ENCODE data around the gene ZFAND4.
"Not testable (repeated sequence)": the region's sequence is repeated elsewhere in the genome, so short reads cannot be mapped to it uniquely, and the experiment has no call there.

Gene ZFAND4

DNA sequence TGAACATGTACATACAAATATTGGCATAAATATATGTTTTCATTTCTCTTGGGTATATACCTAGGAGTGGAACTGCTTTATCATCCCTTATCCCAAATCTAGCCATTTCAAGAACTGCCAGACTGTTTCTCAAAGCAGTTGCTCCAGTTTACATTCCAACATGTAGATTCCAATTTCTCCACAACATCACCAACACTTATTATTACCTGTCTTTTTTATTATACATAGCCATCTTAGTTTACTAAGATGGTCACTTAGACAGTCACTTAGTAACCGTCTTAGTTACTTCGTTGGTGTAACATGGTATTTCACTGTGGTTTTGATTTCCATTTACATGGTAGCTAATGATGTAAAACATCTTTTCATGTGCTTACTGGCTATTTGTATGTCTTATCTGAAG lies 82.7 kb downstream of the ZFAND4 start:
- DNase-seq (ENCODE audit: low spot score): no peak

DNA sequence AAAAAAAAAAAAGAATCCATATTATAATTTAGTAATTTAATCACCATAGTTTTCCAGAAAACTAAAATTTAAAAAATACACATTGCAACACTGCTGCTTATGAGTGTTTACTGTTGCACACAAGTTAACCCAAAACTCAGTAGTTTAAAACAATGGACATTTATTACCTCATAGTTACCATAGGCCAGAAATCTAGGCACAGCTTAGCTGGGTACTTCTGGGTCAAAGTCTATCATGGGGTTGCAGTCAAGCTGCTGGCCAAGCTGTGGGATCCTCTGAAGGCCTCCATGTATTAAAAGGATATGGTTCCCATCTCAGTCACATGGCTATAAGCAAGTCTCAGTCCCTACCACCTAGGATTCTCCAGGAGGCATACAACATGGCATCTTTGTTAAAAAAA lies 83.6 kb downstream of the ZFAND4 start:
- DNase-seq (ENCODE audit: low spot score): no peak

DNA sequence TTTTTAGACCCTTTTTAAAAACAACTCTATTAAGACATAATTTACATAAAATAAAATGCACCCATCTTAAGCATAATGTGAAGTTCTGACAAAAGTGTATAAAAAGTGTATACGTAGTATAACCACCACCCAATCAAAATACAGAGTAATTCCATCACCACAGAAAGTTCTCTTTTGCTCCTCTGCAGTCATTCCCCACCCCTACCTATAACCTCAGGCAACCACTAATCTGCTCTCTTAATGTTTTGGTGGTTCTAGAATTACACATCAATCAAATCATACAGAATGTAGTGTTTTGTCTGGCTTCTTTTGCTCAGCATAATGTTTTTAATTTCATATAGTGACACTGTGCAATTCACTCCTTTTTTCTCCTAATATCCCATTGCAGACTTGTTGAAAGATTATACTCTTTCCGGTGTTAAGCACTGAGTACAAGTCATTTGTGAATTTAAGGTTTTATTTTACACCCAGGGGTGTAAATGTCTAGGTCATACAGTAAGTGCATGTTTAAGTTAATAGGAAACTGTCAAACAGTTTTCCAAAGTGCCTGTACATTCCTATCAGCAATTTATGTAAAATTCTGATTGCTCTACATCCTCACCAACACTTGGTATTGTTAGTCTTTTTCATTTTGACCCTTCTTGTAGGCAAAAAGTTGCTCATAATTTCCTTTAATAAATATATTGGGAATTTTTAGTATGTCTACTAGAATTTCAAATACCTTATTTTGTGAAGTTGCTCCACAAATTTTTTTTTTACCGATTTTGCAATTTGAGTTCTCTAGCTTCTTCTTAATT lies 86.3 kb downstream of the ZFAND4 start:
- DNase-seq (ENCODE audit: low spot score): no peak

- peak; percentile 32 for DNase-seq (ENCODE audit: low spot score)
Measured at GRCh38 chr10:45585131-45585530, 87.4 kb downstream of the ZFAND4 start.

GRCh38 chr10:45582386-45582781 lies 90.2 kb downstream of the ZFAND4 start:
- DNase-seq (ENCODE audit: low spot score): no peak

GRCh38 chr10:45581582-45582385 lies 90.8 kb downstream of the ZFAND4 start:
- DNase-seq (ENCODE audit: low spot score): no peak

GRCh38 chr10:45581216-45581549 lies 91.4 kb downstream of the ZFAND4 start:
- no peak for DNase-seq (ENCODE audit: low spot score)

- DNase-seq (ENCODE audit: low spot score): no peak
Measured at GRCh38 chr10:45580371-45581215, 92.0 kb downstream of the ZFAND4 start.

DNA sequence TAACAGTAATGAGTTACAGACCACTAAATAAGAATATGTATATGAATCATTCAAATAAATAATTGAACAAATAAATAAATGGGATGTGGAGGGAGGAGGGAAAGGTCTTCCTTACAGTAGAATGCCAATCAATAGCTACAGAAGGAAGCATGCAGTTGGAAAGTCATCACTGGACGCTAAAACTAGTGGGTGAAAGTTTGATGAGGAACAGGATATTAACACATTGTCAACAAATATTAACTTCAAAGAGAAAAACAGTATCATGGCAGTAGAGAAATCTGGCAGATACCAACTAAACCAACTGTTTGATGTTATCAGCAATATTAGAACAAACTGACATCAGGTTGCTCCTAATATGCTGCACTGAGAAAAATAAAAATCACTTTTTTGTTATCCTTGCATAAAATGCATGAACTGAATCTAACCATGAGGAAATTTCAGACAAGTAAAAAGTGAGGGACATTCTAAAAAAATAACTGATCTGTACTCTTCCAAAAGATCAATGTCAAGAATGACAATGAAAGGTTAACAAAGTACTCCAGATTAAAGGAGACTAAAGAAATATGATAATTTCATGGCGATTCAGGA lies 94.1 kb downstream of the ZFAND4 start:
- no peak for DNase-seq (ENCODE audit: low spot score)

- no peak for DNase-seq (ENCODE audit: low spot score)
Measured at GRCh38 chr10:45575966-45576597, 96.5 kb downstream of the ZFAND4 start.

DNA sequence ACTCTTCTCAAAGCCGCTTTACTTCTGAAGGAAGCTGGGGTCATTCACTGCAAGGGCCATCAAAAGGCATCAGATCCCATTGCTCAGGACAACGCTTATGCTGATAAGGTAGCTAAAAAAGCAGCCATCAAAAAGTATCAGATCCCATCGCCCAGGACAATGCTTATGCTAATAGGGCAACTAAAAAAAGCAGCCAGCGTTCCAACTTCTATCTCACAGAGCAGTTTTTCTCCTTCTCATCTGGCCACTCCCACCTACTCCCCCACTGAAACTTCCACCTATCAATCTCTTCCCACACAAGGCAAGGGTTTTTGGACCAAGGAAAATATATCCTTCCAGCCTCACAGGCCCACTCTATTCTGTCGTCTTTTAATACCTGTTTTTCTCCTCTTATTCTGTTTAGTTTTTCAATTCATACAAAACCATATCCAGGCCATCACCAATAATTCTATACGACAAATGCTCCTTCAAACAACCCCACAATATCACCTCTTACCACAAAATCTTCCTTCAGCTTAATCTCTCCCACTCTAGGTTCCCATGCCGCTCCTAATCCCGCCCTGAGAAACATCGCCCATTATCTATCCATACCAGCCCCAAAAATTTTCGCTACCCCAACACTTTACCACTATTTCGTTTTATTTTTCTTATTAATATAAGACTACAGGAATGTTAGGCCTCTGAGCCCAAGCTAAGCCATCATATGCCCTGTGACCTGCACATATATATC lies 97.4 kb downstream of the ZFAND4 start:
- not testable (repeated sequence) for DNase-seq (ENCODE audit: low spot score)

GRCh38 chr10:45569471-45569870 lies 103.1 kb downstream of the ZFAND4 start:
- no peak for DNase-seq (ENCODE audit: low spot score)

DNA sequence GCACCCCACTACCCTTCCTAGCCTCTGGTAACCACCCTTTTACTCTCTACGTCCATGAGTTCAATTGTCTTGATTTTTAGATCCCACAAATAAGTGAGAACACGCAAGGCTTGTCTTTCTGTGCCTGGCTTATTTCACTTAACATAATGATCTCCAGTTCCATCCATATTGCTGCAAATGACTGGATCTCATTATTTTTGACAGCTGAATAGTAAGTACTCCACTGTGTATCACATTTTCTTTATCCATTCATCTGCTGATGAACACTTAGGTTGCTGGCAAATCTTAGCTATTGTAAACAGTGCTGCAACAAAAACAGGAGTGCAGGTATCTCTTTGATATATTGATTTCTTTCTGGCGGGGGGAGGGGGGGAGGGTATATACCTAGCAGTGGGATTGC lies 106.2 kb downstream of the ZFAND4 start:
- DNase-seq (ENCODE audit: low spot score): no peak
